GM21447 (cell line): ENCODE data around the gene DAPK1.

Source experiments
- ATAC-seq: cut with Tn5 transposase; IDR thresholded peaks from one replicate; pipeline ENCODE4 v1.9.1; 2021; ENCODE audit not compliant: unreplicated experiment

Gene DAPK1

DNA sequence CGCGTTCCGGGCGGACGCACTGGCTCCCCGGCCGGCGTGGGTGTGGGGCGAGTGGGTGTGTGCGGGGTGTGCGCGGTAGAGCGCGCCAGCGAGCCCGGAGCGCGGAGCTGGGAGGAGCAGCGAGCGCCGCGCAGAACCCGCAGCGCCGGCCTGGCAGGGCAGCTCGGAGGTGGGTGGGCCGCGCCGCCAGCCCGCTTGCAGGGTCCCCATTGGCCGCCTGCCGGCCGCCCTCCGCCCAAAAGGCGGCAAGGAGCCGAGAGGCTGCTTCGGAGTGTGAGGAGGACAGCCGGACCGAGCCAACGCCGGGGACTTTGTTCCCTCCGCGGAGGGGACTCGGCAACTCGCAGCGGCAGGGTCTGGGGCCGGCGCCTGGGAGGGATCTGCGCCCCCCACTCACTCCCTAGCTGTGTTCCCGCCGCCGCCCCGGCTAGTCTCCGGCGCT is at the start of gene DAPK1:
Gene DAPK1, plus strand, starts transcription at position 264 of the 442 bp plus-strand sequence. CDS start 1,211 bp downstream, outside the sequence.
- ATAC-seq: no peak

DNA sequence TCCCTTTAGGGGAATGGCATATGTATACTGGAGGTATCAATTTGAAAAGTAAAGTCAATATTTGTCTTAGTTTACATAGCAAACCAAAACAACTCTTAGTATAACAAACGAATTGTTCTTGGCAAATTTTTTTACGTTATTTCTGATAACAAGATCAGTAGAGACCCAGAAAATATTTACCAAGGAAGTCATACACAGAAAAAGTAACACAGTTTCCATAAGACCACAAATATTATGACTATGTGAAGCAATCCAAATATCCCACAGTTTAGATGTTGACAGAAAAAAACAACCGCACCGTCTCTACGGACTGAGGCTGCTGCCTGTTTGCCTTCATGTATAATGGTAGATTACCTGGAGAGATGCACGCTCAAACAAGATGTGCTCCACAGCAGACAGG is 46.5 kb upstream of the DAPK1 start:
- ATAC-seq: no peak

DNA sequence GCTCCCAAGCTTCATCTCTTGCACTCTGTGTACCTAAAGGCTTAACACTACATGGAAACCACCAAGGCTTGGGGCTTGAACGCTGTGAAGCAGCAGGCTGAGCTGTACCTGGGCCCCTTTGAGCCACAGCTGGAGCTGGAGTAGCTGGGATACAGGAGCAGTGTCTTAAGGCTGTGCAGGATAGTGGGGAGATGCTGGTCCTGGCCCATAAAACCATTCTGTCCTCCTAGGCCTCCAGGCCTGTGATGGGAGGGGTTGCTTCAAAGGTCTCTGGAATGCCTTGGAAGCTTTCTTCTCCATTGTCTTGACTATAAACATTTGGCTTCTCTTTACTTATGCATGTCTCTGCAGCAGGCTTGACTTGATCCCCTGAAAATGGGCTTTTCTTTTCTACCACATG is 42.3 kb upstream of the DAPK1 start:
- no peak for ATAC-seq

DNA sequence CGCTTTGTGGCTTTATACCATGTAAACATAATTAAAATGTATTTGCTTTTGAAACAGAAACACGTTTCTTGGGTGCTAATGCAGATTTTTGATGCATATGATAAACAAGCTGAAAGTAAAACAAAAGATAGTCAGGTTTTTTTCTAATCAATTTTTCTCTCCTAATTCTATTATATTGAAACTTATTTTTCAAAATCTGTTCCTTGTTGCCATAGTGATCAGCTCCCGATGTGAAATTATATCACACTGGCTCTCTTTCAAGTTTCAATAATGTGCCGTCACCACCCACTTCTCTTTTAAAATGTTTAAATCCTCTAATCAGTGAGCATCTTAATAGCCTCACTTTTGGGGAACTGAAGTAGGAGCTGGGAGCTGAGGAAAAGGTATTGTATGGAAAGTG is 36.4 kb upstream of the DAPK1 start:
- no peak for ATAC-seq

DNA sequence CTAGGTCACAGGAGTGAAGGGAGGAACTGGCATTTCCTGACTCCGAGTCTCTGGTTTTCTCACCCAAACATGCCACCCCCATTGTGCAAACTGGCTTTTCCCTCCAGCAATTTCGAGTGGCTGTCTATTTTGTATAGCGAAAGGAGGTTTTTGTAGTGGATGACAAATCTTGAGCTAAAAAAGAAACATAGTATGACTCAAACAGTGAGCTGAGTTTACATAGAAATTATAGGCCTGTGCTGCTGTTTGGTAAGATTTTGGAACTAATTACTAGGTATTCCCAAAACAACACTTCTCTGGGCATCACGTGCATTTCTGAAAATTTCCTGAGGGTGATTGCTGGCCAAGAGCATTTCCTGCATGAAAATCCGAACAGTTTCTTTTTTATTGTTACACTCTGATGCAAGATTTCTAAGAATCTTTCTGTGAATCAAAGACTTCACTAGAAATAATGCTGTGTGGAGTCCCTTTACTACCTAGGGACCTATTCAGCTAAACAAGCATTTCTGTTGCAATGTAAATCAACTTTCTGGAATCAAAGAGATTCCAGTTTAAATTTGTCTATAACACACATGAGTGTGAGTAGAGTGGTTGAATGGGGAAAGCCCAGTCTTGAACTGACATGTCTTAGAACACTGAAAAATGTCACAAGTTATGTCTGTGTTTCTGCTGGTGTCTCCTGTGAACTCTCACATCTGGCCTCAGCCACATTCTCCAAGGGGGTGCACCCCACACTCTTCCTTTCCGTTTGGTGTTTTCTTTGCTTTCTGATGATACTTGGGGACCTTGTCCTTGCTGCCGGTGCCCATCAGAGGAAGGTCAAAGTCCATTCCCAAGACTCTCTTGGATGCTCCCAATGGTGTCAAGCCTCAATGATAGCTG is 33.3 kb upstream of the DAPK1 start:
- peak; percentile 71 for ATAC-seq

DNA sequence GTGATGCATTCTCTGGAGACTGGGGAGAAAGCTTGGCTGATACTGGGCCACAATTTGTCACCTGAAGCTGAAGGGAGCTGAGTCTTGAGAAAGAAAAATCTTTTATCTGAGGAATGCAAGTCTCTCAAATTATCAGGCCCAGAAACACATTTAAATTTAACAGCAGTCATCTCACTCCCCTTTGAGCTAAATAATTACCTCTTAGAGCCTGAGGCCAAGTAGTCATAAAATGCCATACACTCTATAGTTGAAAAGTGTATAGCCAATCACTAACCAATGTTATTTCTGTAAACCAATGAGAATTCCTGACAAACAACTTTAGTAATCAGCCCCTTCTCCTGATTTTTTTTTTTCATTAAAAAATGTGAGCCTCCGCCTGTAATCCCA is 32.7 kb upstream of the DAPK1 start:
- no peak for ATAC-seq

DNA sequence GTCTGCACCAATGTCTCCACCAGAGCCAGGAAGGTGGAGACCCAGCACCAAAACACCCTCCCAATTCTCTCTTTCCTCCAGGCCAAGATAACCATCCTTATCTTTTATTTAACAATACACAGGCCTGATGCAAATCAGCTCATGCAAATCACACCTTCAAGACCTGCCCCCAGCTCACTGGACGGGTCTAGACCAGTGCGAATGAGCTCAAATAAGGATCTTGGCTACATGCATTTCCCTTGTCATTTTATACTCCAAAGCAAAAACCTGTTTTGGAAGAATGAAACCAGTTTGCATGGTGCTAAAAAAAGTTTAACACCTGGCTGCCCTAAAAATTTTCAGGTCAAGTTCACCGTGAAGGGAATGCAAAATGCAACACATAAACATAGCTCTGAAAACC is 31.9 kb upstream of the DAPK1 start:
- ATAC-seq: no peak

DNA sequence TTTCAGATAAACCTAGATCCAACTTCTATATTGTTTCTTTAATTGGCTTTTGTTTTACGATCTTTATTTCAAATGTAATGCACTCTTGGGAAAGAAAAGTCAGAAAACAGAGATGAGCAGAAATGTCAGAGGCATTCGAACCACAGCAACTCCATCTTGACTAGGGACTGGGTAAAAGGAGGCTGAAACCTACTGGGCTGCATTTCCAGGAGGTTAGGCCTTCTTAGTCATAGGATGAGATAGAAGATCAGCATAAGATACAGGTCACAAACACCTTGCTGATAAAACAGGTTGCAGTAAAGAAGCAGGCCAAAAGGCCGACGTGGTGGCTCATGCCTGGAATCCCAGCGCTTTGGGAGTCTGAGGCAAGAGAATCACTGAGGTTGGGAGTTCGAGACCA is 30.5 kb upstream of the DAPK1 start:
- no peak for ATAC-seq

DNA sequence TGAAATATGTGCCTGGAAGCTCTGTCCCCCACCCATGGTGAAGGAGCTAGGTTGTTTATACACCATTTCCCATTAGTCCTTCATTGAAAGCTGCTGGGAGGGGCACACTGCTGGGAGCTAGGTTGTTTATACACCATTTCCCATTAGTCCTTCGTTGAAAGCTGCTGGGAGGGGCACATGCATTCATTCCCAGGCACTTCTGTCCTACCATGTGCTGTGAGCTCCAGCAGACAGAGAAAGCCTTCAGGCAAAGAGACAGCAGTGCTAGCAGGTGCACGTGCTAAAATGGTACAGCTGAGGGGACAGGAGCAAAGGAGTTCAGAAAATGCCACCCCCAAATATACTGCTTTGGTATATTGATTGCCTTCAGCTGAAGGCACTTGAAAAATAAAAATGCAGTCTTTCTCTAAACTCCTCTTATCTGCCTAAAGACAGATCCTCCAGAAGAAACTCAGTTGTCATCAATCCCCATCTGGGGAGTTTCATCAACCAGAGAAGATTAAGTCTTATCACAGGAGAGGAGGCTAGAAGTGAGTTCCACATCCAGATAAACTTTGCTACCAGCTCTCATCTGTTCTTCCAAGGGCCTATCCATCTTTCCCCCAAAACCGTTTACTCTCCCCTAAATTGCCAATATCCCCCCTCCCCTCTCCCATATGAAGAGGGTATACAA is 27.7 kb upstream of the DAPK1 start:
- ATAC-seq: no peak

DNA sequence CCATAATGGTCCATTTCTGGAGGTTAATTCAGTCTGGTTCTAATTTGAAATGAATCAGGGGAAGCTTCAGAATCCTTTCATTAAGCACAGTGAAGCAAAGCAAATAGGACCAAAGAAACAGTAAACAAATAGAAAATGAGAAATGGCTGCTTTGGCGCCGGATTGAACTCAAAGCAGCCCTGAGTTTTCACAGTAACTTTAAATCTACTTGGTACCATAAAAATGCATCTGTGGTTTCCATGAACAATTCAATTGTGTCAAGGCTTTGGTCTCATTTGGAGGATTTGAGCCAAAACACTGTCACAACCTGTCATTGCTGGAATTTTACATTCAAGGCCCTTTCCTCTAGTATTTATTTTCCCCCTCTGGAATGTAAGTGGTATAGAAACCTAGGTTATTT is 25.9 kb upstream of the DAPK1 start:
- ATAC-seq: no peak

DNA sequence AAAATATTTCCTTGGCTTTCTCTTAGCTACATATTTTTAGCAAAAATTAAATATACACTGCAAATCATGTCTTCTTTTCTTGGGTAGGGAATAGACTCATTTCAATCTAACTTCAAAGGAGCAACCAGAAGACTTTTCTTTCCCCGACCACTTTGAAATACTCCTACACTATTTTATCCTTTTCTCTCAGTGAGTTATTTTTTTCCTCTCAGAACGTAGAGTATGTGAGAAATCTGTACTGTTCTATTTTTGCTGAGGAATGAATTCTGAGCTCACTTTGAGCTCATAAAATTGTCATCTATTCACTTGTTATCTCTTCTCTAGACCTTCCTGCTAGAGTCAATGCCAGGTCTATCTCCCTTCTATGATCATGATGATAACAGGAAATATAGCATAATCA is 22.2 kb upstream of the DAPK1 start:
- no peak for ATAC-seq

DNA sequence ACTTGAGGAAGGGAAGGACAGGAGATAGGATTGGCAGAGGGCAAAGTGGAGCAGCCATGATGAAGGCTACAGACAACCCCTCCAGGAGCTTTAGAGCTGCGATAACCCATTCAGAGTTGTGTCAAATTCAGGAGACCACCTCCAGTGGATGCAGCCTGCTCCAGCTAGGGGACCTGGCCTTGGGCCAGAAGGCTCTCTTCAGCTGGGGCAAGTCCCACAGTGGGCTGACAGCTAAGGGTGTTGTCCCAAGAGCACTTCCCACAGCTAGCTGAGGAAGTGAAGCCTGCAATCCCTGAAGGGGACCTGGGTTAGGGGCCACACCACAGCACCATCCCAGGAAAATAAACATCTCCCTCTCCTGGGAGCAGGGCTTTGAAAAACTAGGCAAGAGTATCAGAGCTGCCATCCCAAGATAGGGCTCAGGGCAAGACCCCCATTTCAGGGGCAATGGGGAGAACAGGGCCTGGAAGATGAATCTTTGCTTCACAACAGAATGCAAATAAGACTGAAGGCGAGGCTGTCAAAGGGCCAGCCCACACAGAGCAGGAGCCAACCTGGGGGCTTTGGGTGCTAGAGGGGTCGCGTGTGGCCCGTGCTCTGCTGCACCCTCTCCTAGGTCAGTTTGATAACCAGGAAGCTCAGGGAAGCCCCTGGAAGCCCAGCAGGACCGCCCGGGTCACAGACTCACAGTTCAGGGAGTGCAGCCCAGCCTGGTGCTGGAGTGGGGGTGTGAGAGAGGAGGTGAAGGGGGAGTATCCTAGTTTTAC is 19.3 kb upstream of the DAPK1 start:
- no peak for ATAC-seq

DNA sequence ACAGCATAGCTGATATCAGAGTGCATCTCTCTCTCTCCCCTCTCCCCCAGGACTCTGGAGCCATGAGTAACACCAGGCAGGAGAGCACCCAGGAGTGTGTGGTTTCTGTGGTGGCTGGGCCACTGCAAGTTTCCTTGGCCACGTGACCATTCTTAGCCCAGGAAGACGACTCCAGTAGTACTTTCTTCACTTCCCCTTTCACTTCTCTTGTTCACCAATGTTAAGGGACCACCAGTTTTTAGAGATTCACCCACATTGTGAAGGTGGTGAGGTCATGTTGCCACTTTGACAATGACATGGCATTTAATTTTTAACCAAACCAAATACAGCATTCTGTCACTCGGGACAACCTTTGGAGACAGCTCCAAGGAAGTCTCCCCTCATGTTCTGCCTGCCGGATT is 17.9 kb upstream of the DAPK1 start:
- ATAC-seq: peak; percentile 95

DNA sequence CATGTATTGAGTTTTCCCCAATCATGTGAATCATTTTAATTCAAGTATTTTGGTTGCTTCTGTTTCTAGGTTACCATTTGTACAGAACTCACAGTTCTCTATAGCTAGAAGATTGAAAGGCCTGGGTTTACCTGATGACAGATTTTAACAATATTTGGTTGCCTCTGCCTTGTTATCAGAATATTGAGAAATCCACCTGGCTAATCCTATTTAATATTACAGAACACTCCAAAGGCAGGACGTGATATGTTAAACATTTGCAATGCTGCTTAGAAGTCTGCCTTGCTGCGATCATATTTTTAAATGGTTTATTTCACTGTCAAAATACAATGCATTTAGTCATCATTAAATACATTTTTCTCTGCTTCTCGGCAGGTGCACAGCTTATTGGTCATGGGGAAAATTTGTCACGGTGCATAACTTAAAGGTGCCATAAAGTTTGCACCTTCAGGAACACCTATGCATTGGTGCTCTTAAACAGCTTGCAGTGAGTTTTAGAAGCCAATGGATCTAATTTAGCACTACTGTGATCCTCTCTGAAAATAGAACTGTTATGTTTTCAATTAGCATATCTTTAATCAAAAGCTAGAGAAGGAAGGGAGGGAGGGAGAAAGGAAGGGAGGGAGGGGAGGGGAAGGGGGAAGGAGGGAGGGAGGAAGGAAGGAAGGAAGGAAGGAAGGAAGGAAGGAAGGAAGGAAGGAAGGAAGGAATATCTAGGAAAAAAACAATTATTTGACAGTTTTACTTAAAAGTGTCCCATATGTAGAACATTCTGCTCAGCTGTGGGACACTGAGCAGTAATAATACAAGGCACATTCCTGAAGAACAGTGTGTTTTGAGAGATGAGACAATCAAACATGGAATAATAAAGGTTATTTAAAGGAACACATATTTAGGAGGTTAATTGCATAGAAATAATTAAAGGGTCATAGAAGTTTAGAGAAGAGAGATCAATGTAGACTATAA is 15.5 kb upstream of the DAPK1 start:
- ATAC-seq: no peak

DNA sequence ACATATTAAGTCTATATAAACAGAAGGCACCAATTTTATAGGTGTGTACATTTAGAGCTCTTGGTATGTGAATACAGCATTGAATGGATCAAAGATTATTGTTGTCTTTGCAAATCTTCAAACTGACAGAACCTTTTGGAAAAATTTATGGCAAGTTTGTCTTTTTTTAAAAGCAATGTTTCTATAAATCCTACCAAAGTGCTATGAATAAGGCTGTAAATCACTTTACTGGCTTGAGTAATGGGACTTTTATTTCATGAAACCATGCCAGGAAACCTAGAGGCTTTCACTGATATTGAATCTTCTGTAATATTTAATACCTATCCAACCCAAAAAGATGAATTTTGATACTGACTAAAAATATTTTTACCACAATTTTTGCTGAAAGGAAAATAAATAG is 7.4 kb upstream of the DAPK1 start:
- no peak for ATAC-seq

DNA sequence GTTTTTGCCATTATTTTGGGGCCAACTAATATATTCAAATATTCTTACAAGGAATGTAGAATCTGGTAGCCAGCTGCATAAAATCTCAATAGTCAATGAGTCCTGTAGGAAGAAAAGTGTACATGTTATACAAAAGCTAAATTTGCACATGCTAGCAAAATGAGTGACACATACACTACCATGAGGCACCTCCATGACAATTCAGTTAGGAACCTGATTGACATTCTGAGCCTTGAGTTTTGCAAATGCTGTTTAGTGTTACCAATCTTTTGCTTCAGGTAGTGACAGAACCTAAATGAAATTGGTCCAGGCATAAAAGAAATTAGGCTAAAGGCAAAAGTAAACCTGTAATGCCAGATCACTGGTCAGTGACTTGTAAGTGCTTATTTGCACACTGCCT is 6.8 kb upstream of the DAPK1 start:
- no peak for ATAC-seq

DNA sequence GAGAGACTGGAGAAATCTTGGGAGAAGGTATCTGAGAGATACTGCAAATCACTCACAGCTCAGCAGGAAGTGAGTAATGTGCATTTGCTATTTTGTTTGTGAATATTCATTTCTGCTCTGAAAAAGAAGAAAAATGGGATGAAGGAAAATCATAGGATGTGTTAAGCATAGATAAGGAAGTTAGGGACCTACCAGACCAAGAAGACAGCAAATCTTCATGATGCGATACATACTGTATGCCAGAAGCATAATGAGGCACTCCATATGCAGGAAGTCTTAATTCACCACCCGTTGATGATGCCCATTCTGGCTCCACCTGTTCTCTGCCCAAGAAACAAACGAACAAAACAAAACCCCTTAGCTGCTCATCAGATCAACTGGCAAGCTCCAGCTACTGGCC is 6.1 kb upstream of the DAPK1 start:
- ATAC-seq: no peak

DNA sequence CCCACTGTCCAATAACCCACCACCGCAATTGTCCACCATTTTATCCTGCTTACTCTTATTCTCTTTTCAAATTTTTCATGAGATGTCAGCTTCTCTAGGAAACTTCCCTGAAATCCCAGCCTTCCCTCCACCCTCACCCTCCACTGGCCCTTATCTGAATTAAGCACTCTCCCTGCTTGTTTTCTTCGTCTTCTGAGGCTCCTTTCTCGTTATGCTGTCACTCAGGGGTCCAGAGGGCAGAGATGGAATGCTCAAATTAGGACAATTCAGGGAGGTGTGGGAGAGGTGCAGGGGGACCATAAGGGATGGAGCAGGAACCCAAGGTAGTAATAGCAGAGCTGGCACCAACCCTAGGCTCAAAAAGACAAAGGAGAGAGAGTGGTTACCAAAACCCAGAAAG is 5.0 kb upstream of the DAPK1 start:
- no peak for ATAC-seq

DNA sequence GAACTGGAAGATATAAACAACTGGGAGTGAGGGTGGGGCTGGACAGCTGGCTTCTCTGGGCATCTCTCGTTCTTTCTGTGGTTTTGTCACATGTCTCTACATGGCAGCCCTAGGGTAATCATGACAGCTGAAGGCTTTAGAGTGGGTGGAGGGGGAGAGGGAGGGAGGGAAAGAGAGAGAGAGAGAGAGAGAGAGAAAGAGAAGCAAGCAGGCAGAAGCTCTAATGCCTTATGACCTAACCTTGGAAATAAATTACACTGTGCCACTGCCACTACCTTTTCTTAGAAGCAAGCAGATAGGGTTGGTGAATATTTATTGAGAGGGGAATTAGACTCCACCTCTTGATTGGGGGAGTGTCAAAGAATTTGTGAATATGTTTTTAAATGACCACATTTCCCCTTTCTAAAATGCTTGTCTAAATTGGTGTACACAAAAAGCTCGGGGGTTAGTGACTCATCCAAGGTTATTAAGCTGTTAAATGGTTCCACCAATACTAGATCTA is 2.6 kb upstream of the DAPK1 start:
- ATAC-seq: no peak

DNA sequence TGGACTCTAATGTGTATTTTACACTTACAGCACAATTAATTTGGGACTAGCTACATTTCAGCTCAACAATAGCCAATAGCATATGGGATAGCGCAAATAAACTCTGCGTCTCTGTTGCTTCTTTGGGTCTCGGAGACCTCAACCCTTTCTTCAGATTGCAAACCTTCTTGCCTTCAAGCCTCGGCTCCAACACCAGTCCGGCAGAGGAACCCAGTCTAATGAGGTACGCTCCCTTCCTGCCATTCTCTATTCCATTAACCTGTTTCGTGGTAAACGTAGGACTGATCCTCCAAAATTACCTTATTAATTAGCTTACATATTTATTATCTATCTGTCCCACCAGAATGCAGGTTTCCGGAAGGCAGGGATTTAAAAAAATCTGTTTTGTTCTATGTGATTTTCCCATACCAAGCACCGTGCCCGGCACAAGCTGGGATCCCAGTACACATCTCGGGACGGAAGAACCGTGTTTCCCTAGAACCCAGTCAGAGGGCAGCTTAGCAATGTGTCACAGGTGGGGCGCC is 525 bp upstream of the DAPK1 start:
- ATAC-seq: no peak
